Heart right ventricle (tissue), 16 donors: ENCODE results near the gene PEX14. TPM values are rescaled to one million over a fixed set of nuclear protein-coding genes. Genes with fewer than 3 reads are reported as not detected.
"Not testable (repeated sequence)": the region's sequence is repeated elsewhere in the genome, so short reads cannot be mapped to it uniquely, and the experiment has no call there.

ENCODE experiments used
- ATAC-seq, 8 donors: fragments of 200-7000 bp; cut with Tn5 transposase; one replicate each; pipeline ENCODE4 v1.9.1; 2020; ENCODE audit warnings: mild to moderate bottlenecking in 8 of 8, moderate library complexity in 8 of 8, moderate number of reproducible peaks in 1 of 8
- DNase-seq, 2 donors: peaks; one replicate each; pipeline ENCODE4 v3.0.0-alpha.2; 2020
- H3K27ac ChIP-seq, 10 donors: fragments of 200-600 bp; sonication (generic) in 2 of 10; one replicate each; pipeline versions ENCODE4 v1.5.0 to v1.8.0; 2020 to 2022; ENCODE audit warnings: mild to moderate bottlenecking in 3 of 10
- H3K27me3 ChIP-seq, 7 donors: fragments of 200-600 bp; one replicate each; pipeline ENCODE4 v1.8.0; 2021 to 2022; ENCODE audit warnings: mild to moderate bottlenecking in 2 of 7
- H3K36me3 ChIP-seq, 9 donors: fragments of 200-600 bp; sonication (generic) in 1 of 9; one replicate each; pipeline versions ENCODE4 v1.5.0 to v1.8.0; 2020 to 2022; ENCODE audit warnings: mild to moderate bottlenecking in 2 of 9
- H3K4me1 ChIP-seq, 9 donors: fragments of 200-600 bp; sonication (generic) in 1 of 9; one replicate each; pipeline versions ENCODE4 v1.5.0 to v1.8.0; 2020 to 2022; ENCODE audit warnings: mild to moderate bottlenecking in 4 of 9
- H3K4me3 ChIP-seq, 10 donors: fragments of 200-600 bp; sonication (generic) in 2 of 10; one replicate each; pipeline versions ENCODE4 v1.5.0 to v1.8.0; 2020 to 2022; ENCODE audit warnings: mild to moderate bottlenecking in 7 of 10, moderate library complexity in 2 of 10
- H3K9me3 ChIP-seq, 11 donors: fragments of 200-600 bp in 10 of 11; sonication (generic) in 2 of 11; one replicate each; pipeline versions ENCODE4 v1.5.0 to v1.8.0; 2013 to 2022; ENCODE audit warnings: mild to moderate bottlenecking in 2 of 11, control low read depth in 1 of 11, moderate library complexity in 1 of 11
- CTCF ChIP-seq, 9 donors: fragments of 200-600 bp; sonication (generic) in 2 of 9; IDR thresholded peaks; one replicate each; pipeline versions ENCODE4 v1.5.0 to v1.8.0; 2021 to 2022; ENCODE audit warnings: antibody characterized with exemption in 9 of 9, mild to moderate bottlenecking in 5 of 9, moderate library complexity in 1 of 9
- WGBS, 2 donors: extraction: QIAGEN DNeasy Blood & Tissue Kit; methylation state at CpG; one replicate each; pipeline ENCODE4 v1.1.7; 2013; ENCODE audit warnings: inconsistent platforms in 1 of 2; 5-methylcytosine and 5-hydroxymethylcytosine counted together
- intact Hi-C, 10 donors: fragments of 100-400 bp; cut with DNase I; formaldehyde crosslinking; loops; one replicate each; pipeline versions ENCODE4 v1.11.1 to v1.14.2; 2022
- polyA plus RNA-seq, 2 donors: library from polyadenylated mRNA; stranded (reverse); fragments of 200-250 nt; gene quantifications; one replicate each; pipeline ENCODE4 v1.2.3, GENCODE V29; 2013
- total RNA-seq, 10 donors: library from RNA; stranded (reverse); fragmentation: NEBNext Ultra II Directional in 3 of 10; extraction: Animal tissue kit (Norgen Biotek cat#: 25700) in 3 of 10; gene quantifications; one replicate each; pipeline versions ENCODE4 v1.2.1 to v1.2.4, GENCODE V29; 2021 to 2023
- donor health status: Arrhythmogenic right ventricular cardiomyopathy.
- donor health status: ischemic (EF 13 %, LVEDD 7.1; RV severe dilation, severe dysfunction).
- donor health status: healthy with polysubstance abuse.
- donor health status: DM: no; HTN: yes; CAD: no.
- donor health status: DM: no; HTN: no; CAD: no.
- donor health status: ischemic (EF 25% LVEDD 6.9; RV normal size, moderate dysfunction).
- donor health status: ischemic (EF 25% LVEDD 5.7; RV mildly dilated, moderate dysfunction).
- donor health status: healthy.
- donor health status: DM: yes; HTN: yes; CAD: no.
- donor health status: Ischemic cardiomyopathy.
- donor health status: ischemic (EF 35%, LVEDD 5.7; RV mildly dilated, moderate dysfunction).
- donor health status: nonischemic (EF 11% LVEDD 7.7; RV severe dilation, severe dysfunction).
- donor health status: DM: yes; HTN: yes; CAD: no.
- donor health status: PGD.
- donor health status: ischemic (EF 29% LVEDD 5.4; RV normal size, mild dysfunction).
- donor health status: nonischemic (EF 23%, LVEDD 6.1; RV moderate dilation, normal function).

PEX14 gene
- total and polyA plus RNA-seq, 12 donors: 17.1 to 31.9 (median 21.1) TPM

GRCh38 chr1:10450836-10451235 is 23.9 kb upstream of the PEX14 start:
- Histone ChIP-seq H3K27me3 (no peaks in the 10 kb centered on the region), H3K9me3 (peaks cover 0 to 6% (median 0%) of the 10 kb centered on the region in 11 donors), H3K4me1 (peaks cover 0 to 12% (median 0%) of the 10 kb centered on the region in 9 donors), H3K4me3 (no peak overlapping the region), H3K27ac (peak overlapping the region in 1 of 10 donors; percentile 10), H3K36me3 (peaks cover 0 to 5% (median 0%) of the 10 kb centered on the region in 9 donors)
- DNase-seq (no peak), ATAC-seq (no peak)
- intact Hi-C loops: no loop called here
- WGBS, 2 donors: 42 to 44% methylated on average over 6 of the region's 6 CpGs
- TF ChIP-seq CTCF (IDR thresholded peaks at IDR 0.05): no peak

DNA sequence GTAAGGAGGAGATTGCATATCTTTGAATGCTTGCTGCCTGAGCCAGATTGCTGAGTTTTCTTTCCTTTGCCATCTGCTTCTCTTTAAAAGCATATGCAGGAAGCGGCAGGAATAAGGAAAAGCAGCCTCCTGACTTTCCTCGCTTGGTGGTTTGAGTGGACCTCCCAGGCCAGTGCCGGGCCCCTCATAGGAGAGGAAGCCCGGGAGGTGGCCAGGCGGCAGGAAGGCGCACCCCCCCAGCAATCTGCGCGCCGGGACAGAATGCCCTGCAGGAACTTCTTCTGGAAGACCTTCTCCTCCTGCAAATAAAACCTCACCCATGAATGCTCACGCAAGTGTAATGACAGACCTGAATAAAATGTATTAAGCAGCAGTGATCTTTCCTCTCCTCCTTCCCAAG is 23.5 kb upstream of the PEX14 start:
- no peak for TF ChIP-seq CTCF (IDR thresholded peaks at IDR 0.05)
- Histone ChIP-seq H3K4me1 (peaks cover 0 to 12% (median 0%) of the 10 kb centered on the region in 9 donors), H3K36me3 (peaks cover 0 to 5% (median 0%) of the 10 kb centered on the region in 9 donors), H3K4me3 (no peak overlapping the region), H3K9me3 (peaks cover 0 to 6% (median 0%) of the 10 kb centered on the region in 11 donors), H3K27me3 (no peaks in the 10 kb centered on the region), H3K27ac (peak overlapping the region in 1 of 10 donors; percentile 10)
- ATAC-seq (peak in 4 of 8 donors; percentile 41 to 59 (median 50)), DNase-seq (no peak)
- intact Hi-C loops: no loop called here
- 15 to 22% methylated on average over 10 of the region's 10 CpGs for WGBS, 2 donors

- ATAC-seq (no peak), DNase-seq (no peak)
- Histone ChIP-seq H3K9me3 (peaks cover 0 to 6% (median 0%) of the 10 kb centered on the region in 11 donors), H3K4me3 (no peak overlapping the region), H3K27me3 (no peaks in the 10 kb centered on the region), H3K4me1 (peaks cover 0 to 31% (median 4%) of the 10 kb centered on the region in 9 donors), H3K36me3 (peaks cover 0 to 30% (median 0%) of the 10 kb centered on the region in 9 donors), H3K27ac (no peak overlapping the region)
- WGBS, 2 donors: 87 to 88% methylated on average over 5 of the region's 5 CpGs
- intact Hi-C loops: no loop called here
- TF ChIP-seq CTCF (IDR thresholded peaks at IDR 0.05): no peak
Observed at GRCh38 chr1:10456048-10456447, 18.7 kb upstream of the PEX14 start.

DNA sequence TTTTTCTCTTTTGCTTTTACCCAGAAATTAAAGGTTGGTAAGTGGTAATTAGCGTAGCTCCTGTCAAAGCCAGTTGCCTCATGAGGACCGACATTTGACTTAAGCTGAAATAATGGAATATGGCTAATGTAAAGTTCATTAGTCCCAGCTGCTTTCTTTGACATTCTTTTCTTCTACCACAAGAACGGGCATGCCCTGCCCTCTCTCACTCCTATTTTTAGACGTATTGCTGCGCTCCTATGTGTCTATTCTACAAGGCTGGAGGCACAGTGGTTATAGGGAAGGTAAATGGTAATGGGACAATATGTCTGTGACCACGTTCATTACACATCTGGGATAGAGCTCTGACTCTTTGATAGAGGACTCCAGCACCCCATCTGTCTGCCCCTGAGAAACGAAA is 18.1 kb upstream of the PEX14 start:
- Histone ChIP-seq H3K4me3 (no peak overlapping the region), H3K27ac (no peak overlapping the region), H3K36me3 (peaks cover 0 to 36% (median 4%) of the 10 kb centered on the region in 9 donors), H3K4me1 (peaks cover 0 to 27% (median 4%) of the 10 kb centered on the region in 9 donors), H3K27me3 (no peaks in the 10 kb centered on the region), H3K9me3 (peaks cover 0 to 6% (median 0%) of the 10 kb centered on the region in 11 donors)
- WGBS, 2 donors: 49 to 63% methylated on average over 7 of the region's 7 CpGs
- ATAC-seq (peak in 4 of 8 donors; percentile 41 to 67 (median 46)), DNase-seq (no peak)
- intact Hi-C loops: no loop called here
- TF ChIP-seq CTCF (IDR thresholded peaks at IDR 0.05): no peak

GRCh38 chr1:10457462-10457861 is 17.3 kb upstream of the PEX14 start:
- peaks cover 0 to 44% (median 12%) of the 10 kb centered on the region in 9 donors for H3K36me3 ChIP-seq
- peak overlapping the region in 1 of 10 donors; percentile 2 for H3K4me3 ChIP-seq
- 66 to 72% methylated on average over 7 of the region's 7 CpGs for WGBS, 2 donors
- intact Hi-C loops, DNase-seq, H3K9me3 ChIP-seq, H3K27me3 ChIP-seq, ATAC-seq: not testable (repeated sequence)
- peaks cover 0 to 23% (median 4%) of the 10 kb centered on the region in 9 donors for H3K4me1 ChIP-seq
- H3K27ac ChIP-seq: peak overlapping the region in 5 of 10 donors; percentile 3 to 54 (median 47)
